Measurements from ENCODE around the gene RALGPS1.

The RALGPS1 gene

DNA sequence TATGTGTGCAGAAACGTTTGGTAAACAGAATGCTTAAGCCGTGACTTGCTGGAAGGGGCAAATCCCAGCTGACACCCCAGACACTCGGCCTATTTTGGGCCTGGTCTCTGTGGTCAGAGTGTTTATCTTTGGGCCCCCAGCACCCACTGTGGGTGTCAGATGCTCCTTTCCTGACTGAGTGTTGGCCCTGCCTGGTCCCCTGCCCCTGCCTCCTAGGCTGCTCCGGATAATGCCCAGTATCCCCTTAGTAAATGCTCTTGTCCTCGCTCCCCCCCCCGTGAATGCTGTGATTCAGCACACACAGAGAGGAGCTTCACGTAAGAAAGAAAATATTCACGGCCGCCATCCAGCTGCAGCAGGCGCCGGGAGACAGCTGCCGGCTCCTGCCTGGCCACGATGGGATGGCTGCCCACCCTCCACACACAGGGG lies 219.2 kb downstream of the RALGPS1 start:
- Mint-ChIP-seq H3K27ac (peak overlapping the region; percentile 61), H3K9me3 (no peaks in the 10 kb centered on the region), H3K27me3 (ENCODE audit: low read depth, poor library complexity) (peaks cover 11% of the 10 kb centered on the region), H3K4me1 (peaks cover 58% of the 10 kb centered on the region), H3K36me3 (ENCODE audit: low read depth) (no peaks in the 10 kb centered on the region), H3K4me3 (peak overlapping the region; percentile 34)
- no peak for TF ChIP-seq CTCF (IDR thresholded peaks at IDR 0.05)
- no peak for DNase-seq

DNA sequence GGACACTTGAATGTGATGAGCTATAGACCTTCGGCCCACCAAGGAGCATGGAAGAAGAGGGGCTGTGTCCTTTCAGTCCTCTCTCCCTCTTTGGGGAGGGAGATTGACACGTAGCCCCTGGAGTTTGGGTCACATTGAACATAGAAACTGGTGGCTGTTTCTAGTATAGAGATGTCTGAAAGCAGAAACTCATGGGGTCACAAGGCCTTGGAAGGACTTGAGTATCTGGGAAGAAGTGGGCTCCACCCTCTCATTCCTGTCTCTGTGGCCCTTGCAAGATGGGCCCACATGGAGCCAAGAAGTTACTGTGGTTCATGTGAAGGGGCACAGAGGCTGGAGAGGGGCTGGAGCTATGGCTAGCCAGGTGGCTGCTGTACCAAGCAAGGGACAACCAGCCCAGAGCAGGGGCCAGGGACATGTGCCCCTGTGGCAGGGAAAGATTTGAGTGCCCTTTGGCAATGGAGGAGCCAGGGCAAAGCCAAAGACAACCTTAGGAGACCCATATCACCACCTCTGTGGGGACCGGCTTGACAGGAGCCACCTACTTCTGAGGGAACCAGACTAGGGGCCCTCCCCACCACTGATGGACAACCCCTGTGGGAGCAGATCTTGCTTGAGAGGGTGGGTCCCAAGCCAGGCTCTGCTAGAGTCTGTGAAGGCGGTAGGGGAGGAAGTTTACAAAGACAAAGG lies 220.6 kb downstream of the RALGPS1 start:
- Mint-ChIP-seq H3K27me3 (ENCODE audit: low read depth, poor library complexity) (peaks cover 11% of the 10 kb centered on the region), H3K27ac (no peak overlapping the region), H3K4me1 (peaks cover 63% of the 10 kb centered on the region), H3K4me3 (no peak overlapping the region), H3K9me3 (no peaks in the 10 kb centered on the region), H3K36me3 (ENCODE audit: low read depth) (no peaks in the 10 kb centered on the region)
- DNase-seq: no peak
- no peak for TF ChIP-seq CTCF (IDR thresholded peaks at IDR 0.05)

GRCh38 chr9:127136081-127136879 lies 221.7 kb downstream of the RALGPS1 start:
- TF ChIP-seq CTCF (IDR thresholded peaks at IDR 0.05): no peak
- H3K36me3 Mint-ChIP-seq (ENCODE audit: low read depth): no peaks in the 10 kb centered on the region
- DNase-seq: no peak
- H3K27me3 Mint-ChIP-seq (ENCODE audit: low read depth, poor library complexity): peaks cover 11% of the 10 kb centered on the region
- H3K27ac Mint-ChIP-seq: no peak overlapping the region
- H3K4me1 Mint-ChIP-seq: peaks cover 60% of the 10 kb centered on the region
- H3K4me3 Mint-ChIP-seq: no peak overlapping the region
- H3K9me3 Mint-ChIP-seq: no peaks in the 10 kb centered on the region

GRCh38 chr9:127136880-127137639 lies 222.5 kb downstream of the RALGPS1 start:
- Mint-ChIP-seq H3K27ac (no peak overlapping the region), H3K9me3 (no peaks in the 10 kb centered on the region), H3K27me3 (ENCODE audit: low read depth, poor library complexity) (peaks cover 13% of the 10 kb centered on the region), H3K4me1 (peaks cover 59% of the 10 kb centered on the region), H3K36me3 (ENCODE audit: low read depth) (no peaks in the 10 kb centered on the region), H3K4me3 (no peak overlapping the region)
- DNase-seq: no peak
- TF ChIP-seq CTCF (IDR thresholded peaks at IDR 0.05): no peak

GRCh38 chr9:127137640-127138360 lies 223.2 kb downstream of the RALGPS1 start:
- no peak for DNase-seq
- Mint-ChIP-seq H3K36me3 (ENCODE audit: low read depth) (no peaks in the 10 kb centered on the region), H3K4me1 (peaks cover 55% of the 10 kb centered on the region), H3K27ac (no peak overlapping the region), H3K27me3 (ENCODE audit: low read depth, poor library complexity) (peaks cover 15% of the 10 kb centered on the region), H3K9me3 (no peaks in the 10 kb centered on the region), H3K4me3 (no peak overlapping the region)
- TF ChIP-seq CTCF (IDR thresholded peaks at IDR 0.05): no peak

Measured in nephron progenitor cell (in vitro differentiated cells).